Endothelial cell of umbilical vein (primary cell): Measurements from ENCODE around the gene BANF2.
A peak's percentile ranks its signal among the peaks of the same experiment; 100 is the strongest.

Experiments used
- EZH2 ChIP-seq: IDR thresholded peaks from 2 replicates; pipeline ENCODE4 v1.6.1; 2012; ENCODE audit warnings: borderline replicate concordance, low read depth, mild to moderate bottlenecking, moderate library complexity, low read length, inconsistent platforms; ENCODE audit not compliant: severe bottlenecking
- FOS ChIP-seq: IDR thresholded peaks from 2 replicates; pipeline ENCODE4 v1.6.1; 2011; ENCODE audit warnings: mild to moderate bottlenecking, low read length, moderate library complexity, borderline replicate concordance; ENCODE audit not compliant: insufficient read depth
- GATA2 ChIP-seq: IDR thresholded peaks from 2 replicates; pipeline ENCODE4 v1.7.0; 2011; ENCODE audit warnings: low read depth, mild to moderate bottlenecking, moderate library complexity, mixed read lengths, low read length; ENCODE audit not compliant: insufficient read length, insufficient read depth
- JUN ChIP-seq: IDR thresholded peaks from 2 replicates; pipeline ENCODE4 v1.6.1; 2011; ENCODE audit warnings: borderline replicate concordance, low read depth; ENCODE audit not compliant: insufficient read length, insufficient read depth
- MYC ChIP-seq: IDR thresholded peaks from one replicate; pipeline ENCODE4 v1.6.1; 2011; ENCODE audit warnings: mild to moderate bottlenecking, low read depth, low read length
- POLR2A ChIP-seq: IDR thresholded peaks from 2 replicates; pipeline ENCODE4 v1.6.1; 2012; ENCODE audit warnings: low read depth, mild to moderate bottlenecking, control low read depth, low read length
- POLR2AphosphoS5 ChIP-seq: IDR thresholded peaks from 2 replicates; pipeline ENCODE4 v1.6.1; 2012; ENCODE audit warnings: low read depth, mild to moderate bottlenecking, control low read depth, low read length, moderate library complexity; ENCODE audit not compliant: insufficient read depth
- TF ChIP-seq, protein P1 (sequence below), 2 donors: IDR thresholded peaks; 1 replicate in 1 of 2; 2 replicates in 1 of 2; pipeline ENCODE4 v1.5.1; 2011; ENCODE audit warnings: low read length in 2 of 2, mild to moderate bottlenecking in 2 of 2, moderate library complexity in 2 of 2, control low read depth in 1 of 2, inconsistent platforms in 1 of 2, low read depth in 1 of 2; ENCODE audit not compliant: insufficient read depth in 1 of 2; ENCODE audit errors: extremely low read depth in 1 of 2
- TF ChIP-seq, protein P2 (sequence below): IDR thresholded peaks from 2 replicates; pipeline ENCODE4 v1.6.1; 2011; ENCODE audit not compliant: insufficient read depth, insufficient read length

DNA sequence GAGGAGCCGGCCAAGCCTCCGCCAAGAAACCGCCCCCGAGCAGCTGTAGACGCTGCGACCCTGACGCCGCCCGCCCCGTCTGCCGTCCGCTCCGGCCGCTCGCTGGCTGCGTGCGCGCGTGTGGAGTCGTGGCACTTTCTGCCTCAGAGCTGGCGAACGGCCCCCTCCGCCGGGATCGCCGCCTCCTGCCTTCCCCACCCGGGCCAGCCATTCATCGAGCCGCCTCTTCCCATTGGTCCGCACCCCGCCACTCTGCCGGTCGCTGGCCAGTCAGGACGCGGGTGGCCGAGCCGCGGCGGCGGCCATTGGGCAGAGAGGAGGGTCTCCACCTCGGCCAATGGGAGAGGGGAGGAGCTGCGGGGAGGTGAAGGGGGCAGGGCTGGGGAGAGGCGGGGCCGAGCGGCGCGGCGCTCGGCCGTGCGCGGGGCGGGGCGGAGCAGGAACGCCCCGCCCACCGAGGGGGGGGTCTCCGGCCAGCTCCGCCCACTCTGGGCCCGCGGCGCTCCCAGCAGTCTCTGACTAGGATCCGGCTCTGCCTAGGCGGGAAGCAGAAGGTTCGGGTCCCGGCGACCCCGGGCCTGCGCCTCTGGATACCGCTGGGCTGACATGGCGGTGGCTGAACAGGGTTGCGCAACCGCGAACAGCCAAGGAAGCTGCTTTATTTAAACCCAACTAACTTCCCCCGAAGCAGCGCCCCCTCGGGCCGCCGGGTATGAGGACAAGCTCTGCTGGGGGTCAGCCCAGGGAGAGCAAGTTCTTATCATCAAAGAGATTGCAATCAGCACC is 17.5 kb upstream of the BANF2 start, which contains the start of gene RRBP1:
- TF ChIP-seq, protein P1, sequence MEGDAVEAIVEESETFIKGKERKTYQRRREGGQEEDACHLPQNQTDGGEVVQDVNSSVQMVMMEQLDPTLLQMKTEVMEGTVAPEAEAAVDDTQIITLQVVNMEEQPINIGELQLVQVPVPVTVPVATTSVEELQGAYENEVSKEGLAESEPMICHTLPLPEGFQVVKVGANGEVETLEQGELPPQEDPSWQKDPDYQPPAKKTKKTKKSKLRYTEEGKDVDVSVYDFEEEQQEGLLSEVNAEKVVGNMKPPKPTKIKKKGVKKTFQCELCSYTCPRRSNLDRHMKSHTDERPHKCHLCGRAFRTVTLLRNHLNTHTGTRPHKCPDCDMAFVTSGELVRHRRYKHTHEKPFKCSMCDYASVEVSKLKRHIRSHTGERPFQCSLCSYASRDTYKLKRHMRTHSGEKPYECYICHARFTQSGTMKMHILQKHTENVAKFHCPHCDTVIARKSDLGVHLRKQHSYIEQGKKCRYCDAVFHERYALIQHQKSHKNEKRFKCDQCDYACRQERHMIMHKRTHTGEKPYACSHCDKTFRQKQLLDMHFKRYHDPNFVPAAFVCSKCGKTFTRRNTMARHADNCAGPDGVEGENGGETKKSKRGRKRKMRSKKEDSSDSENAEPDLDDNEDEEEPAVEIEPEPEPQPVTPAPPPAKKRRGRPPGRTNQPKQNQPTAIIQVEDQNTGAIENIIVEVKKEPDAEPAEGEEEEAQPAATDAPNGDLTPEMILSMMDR (IDR thresholded peaks at IDR 0.05; ENCODE audit: extremely low read depth in 1 of 2, insufficient read depth in 1 of 2, low read depth in 1 of 2, low read length in 2 of 2), result peak; percentile 70 to 72
- TF ChIP-seq EZH2 (no peak), JUN (no peak), POLR2A (peak; percentile 96), POLR2AphosphoS5 (peak; percentile 90), FOS (no peak), GATA2 (peak; percentile 59), MYC (no peak)
- TF ChIP-seq, protein P2, sequence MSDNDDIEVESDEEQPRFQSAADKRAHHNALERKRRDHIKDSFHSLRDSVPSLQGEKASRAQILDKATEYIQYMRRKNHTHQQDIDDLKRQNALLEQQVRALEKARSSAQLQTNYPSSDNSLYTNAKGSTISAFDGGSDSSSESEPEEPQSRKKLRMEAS, result no peak
